ENCODE data around the gene CMPK1. TPM values are rescaled to one million over a fixed set of nuclear protein-coding genes. Genes with fewer than 3 reads are reported as not detected.

The CMPK1 gene
- total RNA-seq, 4 donors from 2014 or later: 106 to 164 (median 115) TPM

GRCh38 chr1:47386268-47386667, 52.7 kb downstream of the CMPK1 start:
- 93% methylated on average over 3 to 5 of the region's 5 CpGs for WGBS, 2 donors (ENCODE audit: low coverage in 1 of 2)
- Histone ChIP-seq H3K4me1 (peaks cover 0 to 15% (median 4%) of the 10 kb centered on the region in 3 donors), H3K9me3 (no peaks in the 10 kb centered on the region), H3K27ac (no peak overlapping the region), H3K27me3 (no peaks in the 10 kb centered on the region), H3K36me3 (peaks cover 0 to 19% of the 10 kb centered on the region in 2 donors), H3K4me3 (no peak overlapping the region)
- no peak for TF ChIP-seq CTCF (IDR thresholded peaks at IDR 0.05)
- no peak for TF ChIP-seq EP300 (IDR thresholded peaks at IDR 0.05)
- no peak for TF ChIP-seq POLR2AphosphoS5 (IDR thresholded peaks at IDR 0.05)
- no peak for TF ChIP-seq POLR2A (IDR thresholded peaks at IDR 0.05)
- ATAC-seq: no peak

- no peak overlapping the region for H3K4me3 ChIP-seq
- H3K4me1 ChIP-seq: peaks cover 0 to 15% (median 4%) of the 10 kb centered on the region in 3 donors
- TF ChIP-seq POLR2AphosphoS5 (IDR thresholded peaks at IDR 0.05) (no peak), POLR2A (IDR thresholded peaks at IDR 0.05) (no peak), EP300 (IDR thresholded peaks at IDR 0.05) (no peak), CTCF (IDR thresholded peaks at IDR 0.05) (no peak)
- no peaks in the 10 kb centered on the region for H3K27me3 ChIP-seq
- 10 to 20% methylated on average over 8 to 9 of the region's 10 CpGs for WGBS, 2 donors (ENCODE audit: low coverage in 1 of 2)
- no peaks in the 10 kb centered on the region for H3K9me3 ChIP-seq
- H3K27ac ChIP-seq: no peak overlapping the region
- no peak for ATAC-seq
- peaks cover 0 to 6% of the 10 kb centered on the region in 2 donors for H3K36me3 ChIP-seq
These were observed 54.7 kb downstream of the CMPK1 start for GRCh38 chr1:47388030-47388890.

GRCh38 chr1:47388891-47389238, 55.3 kb downstream of the CMPK1 start:
- no peaks in the 10 kb centered on the region for H3K9me3 ChIP-seq
- no peak for TF ChIP-seq EP300 (IDR thresholded peaks at IDR 0.05)
- no peak for TF ChIP-seq POLR2A (IDR thresholded peaks at IDR 0.05)
- peak; percentile 27 to 62 (median 54) for TF ChIP-seq CTCF (IDR thresholded peaks at IDR 0.05)
- no peak for TF ChIP-seq POLR2AphosphoS5 (IDR thresholded peaks at IDR 0.05)
- no peak overlapping the region for H3K4me3 ChIP-seq
- peaks cover 0 to 15% (median 4%) of the 10 kb centered on the region in 3 donors for H3K4me1 ChIP-seq
- H3K27ac ChIP-seq: no peak overlapping the region
- peaks cover 0 to under 1% of the 10 kb centered on the region in 2 donors for H3K36me3 ChIP-seq
- ATAC-seq: no peak
- WGBS, 2 donors (ENCODE audit: low coverage in 1 of 2): 22 to 33% methylated on average over 3 of the region's 3 CpGs
- no peaks in the 10 kb centered on the region for H3K27me3 ChIP-seq

GRCh38 chr1:47389731-47390130, 56.1 kb downstream of the CMPK1 start:
- Histone ChIP-seq H3K4me3 (no peak overlapping the region), H3K27me3 (no peaks in the 10 kb centered on the region), H3K36me3 (no peaks in the 10 kb centered on the region), H3K27ac (no peak overlapping the region), H3K4me1 (peaks cover 0 to 15% (median 4%) of the 10 kb centered on the region in 3 donors), H3K9me3 (no peaks in the 10 kb centered on the region)
- WGBS, 2 donors (ENCODE audit: low coverage in 1 of 2): 19 to 52% methylated on average over 2 of the region's 2 CpGs
- TF ChIP-seq POLR2AphosphoS5 (IDR thresholded peaks at IDR 0.05) (no peak), CTCF (IDR thresholded peaks at IDR 0.05) (no peak), EP300 (IDR thresholded peaks at IDR 0.05) (no peak)
- ATAC-seq: no peak

GRCh38 chr1:47390843-47391242, 57.3 kb downstream of the CMPK1 start:
- no peak for ATAC-seq
- H3K9me3 ChIP-seq: no peaks in the 10 kb centered on the region
- no peaks in the 10 kb centered on the region for H3K36me3 ChIP-seq
- no peak overlapping the region for H3K4me3 ChIP-seq
- H3K4me1 ChIP-seq: peaks cover 0 to 15% (median 4%) of the 10 kb centered on the region in 3 donors
- no peak overlapping the region for H3K27ac ChIP-seq
- 50 to 60% methylated on average over 2 of the region's 2 CpGs for WGBS, 2 donors (ENCODE audit: low coverage in 1 of 2)
- peaks cover under 1% of the 10 kb centered on the region for H3K27me3 ChIP-seq
- no peak for TF ChIP-seq POLR2AphosphoS5 (IDR thresholded peaks at IDR 0.05)
- TF ChIP-seq EP300 (IDR thresholded peaks at IDR 0.05): no peak
- no peak for TF ChIP-seq POLR2A (IDR thresholded peaks at IDR 0.05)

Measured in gastroesophageal sphincter (tissue), 4 donors.